Activated T-cell treated with anti-CD3 and anti-CD28 coated beads for 24 hours (primary cell): ENCODE measurements around the gene DOCK3.

Source experiments
- DNase-seq: peaks from one replicate; pipeline ENCODE4 v3.0.0-alpha.2; 2020; ENCODE audit warnings: low read depth

The DOCK3 gene

GRCh38 chr3:51311055-51311454 is 636.3 kb downstream of the DOCK3 start:
- no peak for DNase-seq

GRCh38 chr3:51328206-51328605 is 653.5 kb downstream of the DOCK3 start:
- no peak for DNase-seq

GRCh38 chr3:51330046-51330445 is 655.3 kb downstream of the DOCK3 start:
- no peak for DNase-seq

- no peak for DNase-seq
Observed at GRCh38 chr3:51332156-51332555, 657.4 kb downstream of the DOCK3 start.

- no peak for DNase-seq
Observed at GRCh38 chr3:51333021-51333420, 658.3 kb downstream of the DOCK3 start.

GRCh38 chr3:51336261-51336660 is 661.5 kb downstream of the DOCK3 start:
- DNase-seq, result no peak

GRCh38 chr3:51337666-51338065 is 662.9 kb downstream of the DOCK3 start:
- no peak for DNase-seq

- no peak for DNase-seq
Observed at GRCh38 chr3:51338632-51339031, 663.9 kb downstream of the DOCK3 start.

- no peak for DNase-seq
Observed at GRCh38 chr3:51340013-51340829, 665.5 kb downstream of the DOCK3 start.

- no peak for DNase-seq
Observed at GRCh38 chr3:51340989-51341636, 666.4 kb downstream of the DOCK3 start.

GRCh38 chr3:51343918-51344687 is 669.4 kb downstream of the DOCK3 start:
- no peak for DNase-seq

GRCh38 chr3:51350751-51351150 is 676.0 kb downstream of the DOCK3 start:
- DNase-seq, result no peak

- DNase-seq, result no peak
Observed at GRCh38 chr3:51353131-51353530, 678.4 kb downstream of the DOCK3 start.

- no peak for DNase-seq
Observed at GRCh38 chr3:51353691-51354090, 679.0 kb downstream of the DOCK3 start.

- no peak for DNase-seq
Observed at GRCh38 chr3:51354172-51354571, 679.4 kb downstream of the DOCK3 start.

GRCh38 chr3:51354731-51355615 is 680.2 kb downstream of the DOCK3 start:
- no peak for DNase-seq

- no peak for DNase-seq
Observed at GRCh38 chr3:51355891-51356578, 681.3 kb downstream of the DOCK3 start.

- DNase-seq, result no peak
Observed at GRCh38 chr3:51357856-51358255, 683.1 kb downstream of the DOCK3 start.

- DNase-seq, result no peak
Observed at GRCh38 chr3:51358981-51359380, 684.3 kb downstream of the DOCK3 start.

GRCh38 chr3:51360806-51361205 is 686.1 kb downstream of the DOCK3 start:
- DNase-seq, result no peak

- DNase-seq, result no peak
Observed at GRCh38 chr3:51361746-51362145, 687.0 kb downstream of the DOCK3 start.
